ENCODE results near the gene C16orf86.
A peak's percentile ranks its signal among the peaks of the same experiment; 100 is the strongest.

C16orf86 gene

DNA sequence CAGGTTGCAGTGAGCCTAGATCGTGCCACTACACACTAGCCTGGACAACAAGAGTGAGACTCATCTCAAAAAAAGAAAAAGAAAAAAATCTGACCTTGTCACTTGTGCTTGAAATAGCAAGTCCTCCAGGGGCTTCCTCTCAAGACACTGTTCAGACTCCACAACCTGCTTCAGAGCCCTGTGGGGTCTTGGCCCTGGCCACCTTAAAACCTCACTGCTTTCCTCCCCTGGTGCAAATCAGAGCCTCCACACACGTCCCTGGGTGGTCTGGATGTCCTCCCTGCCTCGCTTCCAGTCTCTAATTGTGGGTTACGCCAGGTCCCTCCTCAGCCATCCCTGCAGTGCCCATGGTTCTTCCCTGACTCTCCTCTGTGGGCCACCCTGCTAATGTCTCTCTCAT, 11.3 kb upstream of the C16orf86 start:
- H3K27me3 ChIP-seq = no peaks in the 10 kb centered on the region

GRCh38 chr16:67656344-67657016, 10.1 kb upstream of the C16orf86 start:
- Histone ChIP-seq H3K36me3 (peaks cover 17% of the 10 kb centered on the region), H3K4me3 (ENCODE audit: low read depth in 1 of 2, low read length in 1 of 2) (no peak overlapping the region), H3K9me3 (no peaks in the 10 kb centered on the region), H3K27ac (no peak overlapping the region), H3K27me3 (peaks cover 3% of the 10 kb centered on the region), H3K4me1 (ENCODE audit: control insufficient read depth in 1 of 2, insufficient read depth in 1 of 2, low read depth in 1 of 2, low read length in 1 of 2) (peaks cover 20 to 24% of the 10 kb centered on the region in 2 experiments)
- TF ChIP-seq, protein P1, sequence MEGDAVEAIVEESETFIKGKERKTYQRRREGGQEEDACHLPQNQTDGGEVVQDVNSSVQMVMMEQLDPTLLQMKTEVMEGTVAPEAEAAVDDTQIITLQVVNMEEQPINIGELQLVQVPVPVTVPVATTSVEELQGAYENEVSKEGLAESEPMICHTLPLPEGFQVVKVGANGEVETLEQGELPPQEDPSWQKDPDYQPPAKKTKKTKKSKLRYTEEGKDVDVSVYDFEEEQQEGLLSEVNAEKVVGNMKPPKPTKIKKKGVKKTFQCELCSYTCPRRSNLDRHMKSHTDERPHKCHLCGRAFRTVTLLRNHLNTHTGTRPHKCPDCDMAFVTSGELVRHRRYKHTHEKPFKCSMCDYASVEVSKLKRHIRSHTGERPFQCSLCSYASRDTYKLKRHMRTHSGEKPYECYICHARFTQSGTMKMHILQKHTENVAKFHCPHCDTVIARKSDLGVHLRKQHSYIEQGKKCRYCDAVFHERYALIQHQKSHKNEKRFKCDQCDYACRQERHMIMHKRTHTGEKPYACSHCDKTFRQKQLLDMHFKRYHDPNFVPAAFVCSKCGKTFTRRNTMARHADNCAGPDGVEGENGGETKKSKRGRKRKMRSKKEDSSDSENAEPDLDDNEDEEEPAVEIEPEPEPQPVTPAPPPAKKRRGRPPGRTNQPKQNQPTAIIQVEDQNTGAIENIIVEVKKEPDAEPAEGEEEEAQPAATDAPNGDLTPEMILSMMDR (IDR thresholded peaks at IDR 0.05) = no peak

More for the DNA sequence above, 11.3 kb upstream of the C16orf86 start:
- H3K9me3 ChIP-seq = no peaks in the 10 kb centered on the region
- peaks cover 14 to 15% of the 10 kb centered on the region in 2 experiments for H3K4me1 ChIP-seq (ENCODE audit: control insufficient read depth in 1 of 2, insufficient read depth in 1 of 2, low read depth in 1 of 2, low read length in 1 of 2)
- H3K4me3 ChIP-seq (ENCODE audit: low read depth in 1 of 2, low read length in 1 of 2) = no peak overlapping the region
- H3K36me3 ChIP-seq = peaks cover 17% of the 10 kb centered on the region
- no peak overlapping the region for H3K27ac ChIP-seq
- TF ChIP-seq, protein P1 (IDR thresholded peaks at IDR 0.05) = no peak

GRCh38 chr16:67657017-67657608, 9.5 kb upstream of the C16orf86 start:
- Histone ChIP-seq H3K27ac (no peak overlapping the region), H3K27me3 (peaks cover 8% of the 10 kb centered on the region), H3K9me3 (no peaks in the 10 kb centered on the region), H3K36me3 (peaks cover 20% of the 10 kb centered on the region), H3K4me3 (ENCODE audit: low read depth in 1 of 2, low read length in 1 of 2) (no peak overlapping the region), H3K4me1 (ENCODE audit: control insufficient read depth in 1 of 2, insufficient read depth in 1 of 2, low read depth in 1 of 2, low read length in 1 of 2) (peaks cover 22 to 27% of the 10 kb centered on the region in 2 experiments)
- TF ChIP-seq, protein P1 (IDR thresholded peaks at IDR 0.05) = no peak

DNA sequence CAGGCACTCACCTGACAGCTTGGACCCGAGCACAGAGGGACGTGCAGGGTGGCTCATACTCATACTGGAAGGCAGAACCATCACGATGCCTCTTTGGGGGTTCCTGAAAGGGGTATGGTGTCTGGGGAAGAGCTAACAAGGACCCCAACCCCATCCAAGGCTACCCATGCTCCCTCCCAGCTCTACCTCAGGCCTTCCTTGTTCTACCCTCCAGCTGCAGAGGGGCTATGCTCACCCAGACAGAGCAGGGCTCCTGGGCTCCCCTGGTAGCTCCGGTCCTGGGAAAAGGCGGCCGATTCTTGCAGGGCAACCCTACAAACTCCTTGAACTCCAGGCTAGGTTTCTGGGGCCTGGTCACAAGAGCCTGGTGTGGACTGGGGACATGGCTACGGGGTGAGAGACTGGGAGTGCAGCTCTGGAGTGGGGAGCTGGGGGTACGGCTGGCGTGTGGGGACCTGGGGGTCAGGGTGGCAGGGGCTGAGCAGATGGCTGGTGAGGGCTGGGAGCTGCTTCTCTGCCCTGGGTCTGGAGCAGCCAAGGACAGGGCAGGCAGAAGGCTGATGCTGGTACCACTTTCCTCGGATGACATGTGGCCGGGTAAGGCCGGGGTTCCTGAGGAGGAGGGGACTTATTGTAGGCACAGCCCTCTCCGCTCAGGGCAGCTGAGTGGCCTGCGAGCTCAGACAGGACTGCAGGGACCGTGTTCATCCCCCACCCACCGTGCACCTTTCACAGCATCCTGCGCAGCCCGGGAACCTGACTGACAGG, 8.7 kb upstream of the C16orf86 start:
- Histone ChIP-seq H3K4me3 (ENCODE audit: low read depth in 1 of 2, low read length in 1 of 2) (no peak overlapping the region), H3K4me1 (ENCODE audit: control insufficient read depth in 1 of 2, insufficient read depth in 1 of 2, low read depth in 1 of 2, low read length in 1 of 2) (peaks cover 22 to 27% of the 10 kb centered on the region in 2 experiments), H3K9me3 (no peaks in the 10 kb centered on the region), H3K36me3 (peaks cover 23% of the 10 kb centered on the region), H3K27ac (no peak overlapping the region), H3K27me3 (peaks cover 8% of the 10 kb centered on the region)
- TF ChIP-seq, protein P1 (IDR thresholded peaks at IDR 0.05) = no peak

GRCh38 chr16:67658849-67659674, 7.6 kb upstream of the C16orf86 start:
- Histone ChIP-seq H3K27me3 (peaks cover 8% of the 10 kb centered on the region), H3K4me3 (ENCODE audit: low read depth in 1 of 2, low read length in 1 of 2) (peak overlapping the region; percentile 93 to 99), H3K9me3 (no peaks in the 10 kb centered on the region), H3K4me1 (ENCODE audit: control insufficient read depth in 1 of 2, insufficient read depth in 1 of 2, low read depth in 1 of 2, low read length in 1 of 2) (peaks cover 22 to 27% of the 10 kb centered on the region in 2 experiments), H3K27ac (peak overlapping the region; percentile 95), H3K36me3 (peaks cover 23% of the 10 kb centered on the region)
- TF ChIP-seq, protein P1 (IDR thresholded peaks at IDR 0.05) = no peak
